ENCODE results near the gene MOCS3.
A peak's percentile ranks its signal among the peaks of the same experiment; 100 is the strongest.
"Not testable (repeated sequence)": the region's sequence is repeated elsewhere in the genome, so short reads cannot be mapped to it uniquely, and the experiment has no call there.

Gene MOCS3

DNA sequence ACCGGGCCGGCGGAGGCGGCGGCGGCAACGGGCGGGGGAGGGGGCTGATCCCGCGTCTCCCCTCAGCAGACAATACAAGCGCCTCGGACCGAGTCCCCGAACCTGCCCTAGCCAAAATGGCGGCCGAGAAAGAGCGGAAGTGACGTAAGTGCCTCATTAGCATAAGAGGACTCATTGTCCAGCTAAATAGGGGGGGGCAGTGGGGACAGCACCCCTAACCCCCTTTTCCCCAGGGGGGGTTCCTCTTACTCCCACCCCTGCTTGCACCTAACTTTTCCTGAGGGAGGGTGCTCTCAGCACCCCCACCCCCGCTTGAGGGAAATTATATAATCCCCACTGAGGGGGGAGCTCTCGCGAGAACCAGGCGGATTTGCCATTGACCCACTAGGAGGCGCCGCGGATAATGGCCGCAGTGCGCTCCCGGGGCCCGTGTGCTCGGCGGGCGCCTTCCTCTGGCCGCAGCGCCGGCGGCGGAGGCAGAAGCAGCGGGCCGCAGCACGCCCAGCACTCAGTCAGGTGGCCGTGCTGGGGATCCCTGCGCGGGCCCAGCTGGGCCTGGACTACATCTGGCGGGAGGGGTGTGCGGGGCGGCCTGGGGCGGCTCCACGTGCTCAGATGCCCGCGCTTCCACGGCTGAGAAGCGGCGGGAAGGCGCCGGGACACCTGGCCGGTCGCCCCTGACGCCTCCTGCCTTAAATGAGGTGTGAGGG, 27.2 kb upstream of the MOCS3 start, which contains the start of gene ADNP:
ADNP (minus strand) TSS at position 132 of the 710 bp plus-strand sequence. CDS start 27,441 bp downstream, outside the sequence.
- peak; percentile 73 to 81 for DNase-seq (ENCODE audit: low read depth in 1 of 2, low spot score in 1 of 2)

DNA sequence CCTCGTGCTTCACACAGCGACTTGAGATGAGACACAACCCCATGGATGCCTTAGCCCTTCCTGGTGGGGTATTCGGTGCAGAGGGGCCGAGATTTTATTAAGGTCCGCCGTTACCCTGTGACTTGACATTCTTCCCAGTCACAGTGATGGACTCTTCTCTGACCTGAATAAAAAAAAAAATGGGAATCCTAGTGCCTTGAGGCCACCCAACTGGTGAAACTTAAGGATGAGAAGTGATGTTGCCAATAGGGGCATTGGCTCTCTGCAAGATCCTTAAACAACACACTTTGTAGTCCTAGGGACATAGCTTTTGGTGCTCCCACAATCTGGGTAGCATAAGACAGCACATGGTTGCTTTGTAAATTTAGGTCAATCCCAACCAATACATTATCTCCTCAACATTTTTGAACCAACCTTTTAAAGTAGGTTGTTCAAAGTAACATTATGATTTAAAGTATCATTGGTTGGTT, 26.6 kb upstream of the MOCS3 start:
- DNase-seq (ENCODE audit: low read depth in 1 of 2, low spot score in 1 of 2), result no peak

DNA sequence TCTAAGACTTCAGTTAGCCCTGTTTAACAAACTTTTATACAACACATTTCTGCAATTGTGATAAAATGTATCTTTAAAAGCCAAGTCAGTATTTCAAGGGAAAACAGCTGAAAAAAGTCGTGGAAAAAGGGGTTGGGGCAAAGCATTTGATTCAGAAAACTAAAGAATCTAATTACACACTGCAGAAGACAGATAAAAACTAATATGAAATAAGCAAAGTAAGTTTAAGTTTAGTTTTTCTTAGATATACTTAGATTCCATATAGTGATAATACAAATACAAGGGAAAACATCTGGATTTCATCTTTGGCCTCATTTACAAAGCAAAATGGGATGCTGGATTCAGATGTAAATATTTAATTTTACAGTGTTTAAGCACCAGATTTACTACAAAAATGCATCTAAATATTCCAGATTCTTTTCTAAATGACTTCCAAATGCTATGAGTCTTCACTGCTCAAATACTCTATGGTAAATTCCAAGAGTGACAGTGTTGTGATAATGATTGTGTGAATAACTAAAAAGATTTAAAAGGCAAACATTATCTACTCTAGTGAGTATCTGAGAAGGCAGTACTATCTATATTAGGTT, 25.8 kb upstream of the MOCS3 start:
- DNase-seq (ENCODE audit: low read depth in 1 of 2, low spot score in 1 of 2), result no peak

DNA sequence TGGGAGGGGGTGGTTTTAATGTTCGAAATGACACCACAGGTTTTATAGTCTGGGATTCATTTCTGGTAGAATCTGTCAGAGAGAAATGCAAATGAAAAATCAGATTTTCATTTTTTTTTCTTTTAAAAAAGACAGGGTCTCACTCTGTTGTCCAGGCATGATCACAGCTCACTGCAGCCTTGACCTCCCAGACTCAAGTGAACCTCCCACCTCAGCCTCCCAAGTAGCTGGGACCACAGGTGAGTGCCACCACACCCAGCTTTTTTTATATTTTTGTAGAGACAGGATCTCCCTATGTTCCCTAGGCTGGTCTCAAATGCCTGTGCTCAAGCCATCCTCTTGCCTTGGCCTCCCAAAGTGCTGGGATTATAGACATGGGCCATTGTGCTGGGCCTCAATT, 25.0 kb upstream of the MOCS3 start:
- no peak for DNase-seq (ENCODE audit: low read depth in 1 of 2, low spot score in 1 of 2)

DNA sequence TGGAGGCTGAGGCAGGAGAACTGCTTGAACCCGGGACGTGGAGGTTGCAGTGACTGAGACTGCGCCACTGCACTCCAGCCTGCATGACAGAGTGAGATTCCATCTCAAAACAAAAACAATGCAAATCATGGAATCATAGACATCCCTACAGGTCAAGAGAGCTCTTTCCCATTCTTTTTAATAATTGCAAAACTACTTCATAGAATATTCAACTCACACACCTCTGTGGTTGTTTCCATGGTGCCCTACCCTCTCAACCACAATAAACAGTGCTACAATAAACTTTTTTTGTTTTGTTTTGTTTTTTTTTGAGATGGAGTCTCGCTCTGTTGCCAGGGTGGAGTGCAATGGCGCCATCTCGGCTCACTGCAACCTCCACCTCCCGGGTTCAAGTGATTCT, 15.5 kb upstream of the MOCS3 start:
- no peak for DNase-seq (ENCODE audit: low read depth in 1 of 2, low spot score in 1 of 2)

DNA sequence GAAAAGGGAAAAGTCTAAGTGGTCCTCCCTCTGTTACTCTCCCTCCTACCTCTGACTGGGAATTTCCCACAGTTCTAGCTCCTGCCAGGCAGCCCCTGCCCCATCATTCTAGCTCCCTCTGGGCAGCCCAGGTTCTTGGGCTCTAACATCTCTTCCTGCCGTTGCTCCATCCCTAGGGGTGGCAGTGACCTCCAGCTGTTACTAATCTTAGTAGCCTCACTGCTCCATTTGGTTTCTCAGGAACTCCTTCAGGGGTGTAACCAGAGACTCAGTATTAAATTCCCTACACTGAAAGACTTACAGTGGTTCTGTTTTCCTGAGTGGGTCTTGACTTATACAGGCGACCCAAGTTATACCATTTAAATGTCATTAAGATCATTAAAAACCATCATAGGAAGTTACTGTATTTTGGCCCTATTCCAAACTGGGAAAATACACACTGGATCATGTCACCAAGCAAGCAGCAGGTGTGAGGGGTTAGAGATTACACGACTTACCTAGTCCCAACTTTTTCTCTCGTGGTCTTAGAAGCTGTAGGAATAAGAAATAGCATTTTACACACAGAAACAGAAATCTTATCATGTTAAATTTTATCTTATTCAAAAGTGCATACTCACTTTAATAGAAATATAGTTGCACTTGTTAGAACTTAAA, 10.4 kb upstream of the MOCS3 start:
- no peak for DNase-seq (ENCODE audit: low read depth in 1 of 2, low spot score in 1 of 2)

DNA sequence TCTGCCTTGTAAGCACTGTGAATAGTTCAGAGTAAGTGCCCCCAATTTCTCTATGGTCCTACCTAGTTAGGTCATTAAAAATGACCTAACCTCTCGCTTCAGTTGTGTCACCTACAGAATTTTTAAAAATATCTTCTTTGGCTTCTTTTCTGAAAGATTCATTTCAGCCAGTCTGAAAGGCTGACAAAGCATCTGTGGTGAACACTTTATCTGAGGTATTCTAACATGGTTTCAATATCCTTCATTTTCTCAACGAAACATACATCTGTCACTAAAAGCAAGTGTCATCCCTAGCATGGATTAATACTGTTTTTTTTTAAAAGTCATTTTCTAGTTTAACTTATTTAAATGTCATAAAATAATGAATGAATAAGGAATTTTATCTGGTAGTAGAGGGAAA, 5.4 kb upstream of the MOCS3 start:
- DNase-seq (ENCODE audit: low read depth in 1 of 2, low spot score in 1 of 2), result no peak

DNA sequence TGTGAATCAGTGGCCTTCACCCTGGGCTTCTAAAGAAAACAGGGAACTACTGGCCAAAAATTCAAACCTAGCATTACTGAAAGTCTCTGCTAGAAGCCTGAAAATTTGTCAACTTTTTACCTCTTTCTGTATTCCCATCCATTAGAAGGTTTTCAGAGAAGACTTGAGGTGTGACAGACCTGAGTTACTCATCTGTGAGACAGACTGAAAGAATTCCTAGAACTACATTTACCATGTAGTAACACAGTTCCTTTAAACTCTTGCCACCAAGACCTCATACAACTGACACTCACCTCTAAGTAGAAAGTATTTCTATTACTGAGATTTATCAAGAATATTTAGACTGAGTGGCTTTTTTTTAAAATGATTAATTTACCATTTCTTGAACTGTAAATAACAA, 4.8 kb upstream of the MOCS3 start:
- no peak for DNase-seq (ENCODE audit: low read depth in 1 of 2, low spot score in 1 of 2)

DNA sequence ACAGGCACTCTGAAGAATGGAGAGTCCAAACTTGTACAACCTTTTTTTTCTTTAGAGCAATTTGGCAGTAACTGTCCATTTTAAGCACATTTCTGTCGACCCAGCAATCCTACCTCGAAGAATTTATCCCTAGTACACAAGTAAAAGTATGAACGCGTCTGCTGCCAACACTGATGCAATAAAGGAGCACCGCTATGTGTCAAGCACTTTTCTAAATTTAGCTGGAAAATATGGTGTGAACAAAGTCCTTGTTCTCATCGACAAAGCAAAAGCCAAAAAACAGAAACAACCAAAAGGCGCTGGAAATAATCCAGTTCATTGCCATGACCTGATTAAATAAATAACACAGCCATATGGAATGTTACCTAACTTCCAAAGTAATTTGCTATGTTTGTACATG, 1.3 kb upstream of the MOCS3 start:
- DNase-seq (ENCODE audit: low read depth in 1 of 2, low spot score in 1 of 2), result no peak

DNA sequence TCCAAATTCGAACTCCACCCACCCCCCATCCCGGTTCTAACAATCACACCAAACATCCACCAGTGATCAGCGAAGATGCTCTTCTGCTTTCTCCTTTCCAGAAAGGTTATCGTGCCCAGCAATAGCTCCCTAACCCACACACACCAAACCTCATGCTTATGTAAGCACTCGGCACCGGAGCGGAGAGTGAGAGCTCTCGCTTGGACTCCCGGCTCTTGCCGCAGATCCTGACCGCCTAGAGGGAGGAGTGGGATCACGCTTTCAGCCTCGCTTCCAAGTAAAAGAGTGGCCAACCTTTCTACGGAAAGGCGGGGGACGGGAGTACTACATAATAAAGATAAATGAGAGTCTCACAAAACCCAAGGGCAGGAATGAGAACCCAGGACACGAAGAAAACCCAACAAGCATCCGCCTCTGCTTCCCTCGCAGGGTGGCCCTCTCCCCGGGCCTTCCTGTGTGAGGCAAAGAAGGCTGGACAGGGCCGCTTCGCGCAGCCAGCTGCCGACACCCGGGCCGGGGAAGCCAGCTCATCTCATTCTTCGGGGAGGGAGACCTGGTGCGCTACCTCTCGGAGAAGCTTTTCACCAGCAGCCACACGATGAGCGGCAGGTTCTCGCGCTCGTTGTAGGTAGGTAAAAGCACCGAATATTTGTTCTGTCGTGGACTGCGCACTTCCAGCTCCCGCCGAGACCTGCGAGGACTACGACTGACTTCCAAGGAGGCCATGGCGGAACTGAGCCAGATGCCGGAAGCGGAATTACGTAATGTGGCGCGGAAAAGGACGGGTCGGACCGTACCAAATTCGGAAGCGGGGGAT, 612 bp upstream of the MOCS3 start, which contains the start of gene DPM1:
DPM1 (minus strand) TSS at position 735 of the 817 bp plus-strand sequence; CDS start at position 726, 9 bp downstream.
- peak; percentile 69 to 71 for DNase-seq (ENCODE audit: low read depth in 1 of 2, low spot score in 1 of 2)

DNA sequence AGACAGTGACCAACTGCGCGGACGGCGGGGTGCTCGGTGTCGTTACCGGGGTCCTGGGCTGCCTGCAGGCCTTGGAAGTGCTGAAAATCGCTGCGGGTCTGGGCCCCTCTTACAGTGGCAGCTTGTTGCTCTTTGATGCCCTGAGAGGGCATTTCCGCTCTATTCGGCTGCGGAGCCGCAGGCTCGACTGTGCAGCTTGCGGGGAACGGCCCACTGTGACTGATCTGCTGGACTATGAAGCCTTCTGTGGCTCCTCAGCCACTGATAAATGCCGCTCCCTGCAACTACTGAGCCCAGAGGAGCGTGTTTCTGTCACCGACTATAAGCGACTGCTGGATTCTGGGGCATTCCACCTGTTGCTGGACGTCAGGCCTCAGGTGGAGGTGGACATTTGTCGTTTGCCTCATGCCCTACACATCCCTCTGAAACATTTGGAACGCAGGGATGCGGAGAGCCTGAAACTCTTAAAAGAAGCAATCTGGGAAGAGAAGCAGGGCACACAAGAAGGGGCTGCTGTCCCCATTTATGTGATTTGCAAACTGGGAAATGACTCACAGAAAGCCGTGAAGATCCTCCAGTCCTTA, 1.0 kb downstream of the MOCS3 start:
- DNase-seq (ENCODE audit: low read depth in 1 of 2, low spot score in 1 of 2), result no peak

DNA sequence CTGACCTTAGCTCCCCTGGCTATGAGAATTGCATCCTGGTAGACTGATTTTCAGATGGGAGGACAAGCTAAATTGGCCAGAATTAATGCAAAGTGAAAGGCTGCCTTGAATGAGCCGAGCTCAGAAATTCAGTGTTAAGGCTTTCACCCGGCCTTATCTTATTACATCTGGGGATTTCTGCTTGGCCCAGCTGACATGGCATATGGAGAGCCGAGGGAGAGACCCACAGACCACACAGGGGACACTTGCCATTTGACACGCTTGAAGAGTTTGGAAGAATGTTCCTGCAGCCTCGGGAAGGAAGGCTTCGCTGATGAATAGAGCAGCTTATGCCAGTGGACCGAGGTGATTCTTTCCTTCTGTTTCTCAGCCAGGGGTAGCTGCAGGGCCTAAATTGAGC, 9.0 kb downstream of the MOCS3 start:
- DNase-seq (ENCODE audit: low read depth in 1 of 2, low spot score in 1 of 2), result no peak

DNA sequence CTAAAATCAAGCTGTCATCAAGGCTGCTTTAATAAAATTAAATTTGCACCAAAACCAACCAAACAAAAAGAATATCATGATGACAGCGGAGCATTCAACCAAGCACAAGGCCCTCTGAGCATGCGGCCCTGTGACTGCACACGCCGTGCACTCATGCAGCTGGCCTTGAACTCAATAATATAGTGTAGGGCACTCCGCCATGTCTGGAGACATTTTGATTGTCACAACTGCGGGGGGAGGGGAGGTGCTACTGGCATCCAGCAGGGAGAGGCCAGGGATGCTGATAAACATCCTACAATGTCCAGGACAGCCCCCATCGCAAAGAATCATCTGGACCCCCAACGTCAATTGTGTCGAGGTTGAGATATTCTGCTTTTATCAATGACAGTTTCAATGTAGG, 9.7 kb downstream of the MOCS3 start:
- no peak for DNase-seq (ENCODE audit: low read depth in 1 of 2, low spot score in 1 of 2)

DNA sequence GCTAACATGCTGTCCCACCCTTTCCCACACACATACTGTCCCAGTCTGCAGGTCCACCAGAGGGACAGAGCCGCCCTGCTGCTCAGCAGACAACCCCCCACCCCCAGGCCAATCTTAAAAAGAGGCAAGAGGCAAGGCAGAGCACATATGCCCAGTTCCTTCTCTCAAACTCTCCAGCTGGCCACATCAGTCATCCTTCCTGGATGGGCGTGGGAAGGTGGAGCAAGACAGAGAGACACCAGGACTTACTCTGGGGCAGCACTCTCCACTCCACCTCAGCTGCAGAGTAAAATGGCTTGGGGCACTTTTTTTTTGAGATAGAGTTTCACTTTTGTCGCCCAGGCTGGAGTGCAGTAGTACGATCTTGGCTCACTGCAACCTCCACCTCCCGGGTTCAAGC, 10.8 kb downstream of the MOCS3 start:
- DNase-seq (ENCODE audit: low read depth in 1 of 2, low spot score in 1 of 2), result no peak

DNA sequence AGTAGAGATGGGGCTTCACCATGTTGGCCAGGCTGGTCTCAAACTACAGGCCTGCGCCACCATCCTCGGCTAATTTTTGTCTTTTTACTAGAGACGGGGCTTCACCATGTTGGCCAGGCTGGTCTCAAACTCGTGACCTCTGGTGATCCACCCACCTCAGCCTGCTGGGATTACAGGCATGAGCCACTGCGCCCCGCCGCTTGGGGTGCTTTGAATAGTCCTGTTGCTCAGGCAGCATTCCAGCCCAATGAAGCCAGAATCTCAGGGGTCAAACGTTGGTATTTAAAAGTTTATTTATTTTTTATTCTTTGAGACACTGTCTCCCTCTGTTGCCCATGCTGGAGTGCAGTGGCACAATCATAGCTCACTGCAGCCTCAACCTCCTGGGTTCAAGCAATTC, 11.3 kb downstream of the MOCS3 start:
- DNase-seq (ENCODE audit: low read depth in 1 of 2, low spot score in 1 of 2), result no peak

DNA sequence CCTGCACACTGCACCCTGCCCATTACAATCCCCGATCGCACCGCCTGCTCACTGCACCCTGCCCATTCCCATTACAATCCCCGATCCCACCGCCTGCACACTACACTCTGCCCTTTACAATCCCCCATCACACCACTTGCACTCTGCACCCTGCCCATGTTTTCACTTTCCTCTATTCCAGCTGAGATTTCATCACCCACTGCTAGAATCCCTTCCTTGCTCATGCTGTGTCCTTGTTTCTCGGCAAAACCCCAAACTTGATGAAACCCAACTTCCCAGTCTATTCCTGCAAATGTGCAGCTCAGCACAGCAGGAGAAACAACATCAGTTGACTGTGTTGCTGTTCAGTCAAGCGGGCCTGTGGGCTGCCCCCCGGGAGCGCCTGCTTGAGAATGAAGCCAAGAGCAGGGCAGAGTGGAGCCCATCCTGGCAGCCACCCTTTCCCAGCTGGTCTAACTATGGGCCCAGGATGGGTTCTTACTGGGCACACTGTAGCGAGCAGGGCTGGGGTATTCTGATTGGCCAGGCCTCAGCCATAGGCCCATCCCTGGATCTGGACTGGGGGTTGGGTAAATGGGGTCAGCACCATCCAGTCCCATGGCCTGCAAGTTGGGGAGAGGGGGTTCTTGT, 17.2 kb downstream of the MOCS3 start:
- no peak for DNase-seq (ENCODE audit: low read depth in 1 of 2, low spot score in 1 of 2)

DNA sequence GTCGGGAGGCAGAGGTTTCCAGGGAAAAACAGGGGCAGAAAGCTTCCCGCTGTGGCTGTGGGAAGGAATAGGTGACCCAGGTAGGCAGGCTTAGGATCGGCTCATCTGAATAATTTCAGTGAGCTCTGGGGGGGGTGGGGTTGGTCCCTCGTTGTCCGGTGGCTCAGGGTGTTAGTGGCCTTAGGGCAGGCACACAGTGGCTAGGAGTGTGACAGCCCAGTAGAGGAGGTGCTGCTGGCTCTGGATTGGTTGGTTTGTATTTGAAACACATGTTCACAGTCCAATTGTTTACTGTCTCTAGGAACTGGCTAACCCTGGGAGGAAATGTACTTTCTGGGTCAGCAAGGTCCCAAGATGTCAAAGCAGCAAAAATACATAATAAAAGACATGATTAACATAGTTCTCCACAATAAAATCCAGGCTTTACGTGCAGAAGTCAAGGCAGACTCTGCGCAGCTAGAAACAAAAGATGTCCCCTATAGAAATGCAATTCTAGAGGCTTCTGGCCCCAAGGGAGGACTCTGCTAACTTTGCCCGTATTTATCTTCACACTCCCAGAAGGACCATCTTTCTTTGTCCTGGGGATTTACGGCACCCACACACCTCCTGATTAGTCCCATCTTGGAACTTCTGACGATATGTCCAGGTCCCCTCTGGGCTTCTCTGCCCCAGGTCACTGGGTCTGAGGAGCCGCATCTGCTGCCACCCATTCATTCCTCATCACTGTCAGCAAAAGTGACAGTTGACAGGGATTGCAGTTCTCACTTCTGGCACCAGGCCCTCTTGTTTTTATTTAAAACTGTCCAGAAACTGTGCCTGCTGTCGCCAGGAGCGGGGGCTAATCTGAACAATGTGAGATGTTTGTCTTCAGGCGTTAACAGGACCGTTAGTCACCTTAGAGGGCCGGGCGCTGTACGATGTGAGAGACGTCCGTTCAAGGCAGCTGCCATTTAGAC, 18.7 kb downstream of the MOCS3 start:
- no peak for DNase-seq (ENCODE audit: low read depth in 1 of 2, low spot score in 1 of 2)

DNA sequence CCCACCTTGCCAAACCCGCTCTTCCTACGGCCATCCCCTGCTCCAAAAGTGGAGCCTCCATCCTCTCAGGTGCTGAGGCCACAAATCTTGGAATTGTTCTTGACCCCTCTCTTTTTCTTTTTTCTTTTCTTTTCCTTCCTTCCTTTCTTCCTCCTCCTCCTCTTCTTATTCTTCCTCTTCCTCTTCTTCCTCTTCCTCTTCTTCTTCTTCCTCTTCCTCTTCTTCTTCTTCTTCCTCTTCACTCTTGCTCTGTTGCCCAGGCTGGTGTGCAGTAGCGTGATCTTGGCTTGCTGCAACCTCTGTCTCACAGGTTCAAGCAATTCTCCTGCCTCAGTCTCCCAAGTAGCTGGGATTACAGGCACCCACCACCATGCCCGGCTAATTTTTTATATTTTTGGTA, 19.9 kb downstream of the MOCS3 start:
- not testable (repeated sequence) for DNase-seq (ENCODE audit: low read depth in 1 of 2, low spot score in 1 of 2)

DNA sequence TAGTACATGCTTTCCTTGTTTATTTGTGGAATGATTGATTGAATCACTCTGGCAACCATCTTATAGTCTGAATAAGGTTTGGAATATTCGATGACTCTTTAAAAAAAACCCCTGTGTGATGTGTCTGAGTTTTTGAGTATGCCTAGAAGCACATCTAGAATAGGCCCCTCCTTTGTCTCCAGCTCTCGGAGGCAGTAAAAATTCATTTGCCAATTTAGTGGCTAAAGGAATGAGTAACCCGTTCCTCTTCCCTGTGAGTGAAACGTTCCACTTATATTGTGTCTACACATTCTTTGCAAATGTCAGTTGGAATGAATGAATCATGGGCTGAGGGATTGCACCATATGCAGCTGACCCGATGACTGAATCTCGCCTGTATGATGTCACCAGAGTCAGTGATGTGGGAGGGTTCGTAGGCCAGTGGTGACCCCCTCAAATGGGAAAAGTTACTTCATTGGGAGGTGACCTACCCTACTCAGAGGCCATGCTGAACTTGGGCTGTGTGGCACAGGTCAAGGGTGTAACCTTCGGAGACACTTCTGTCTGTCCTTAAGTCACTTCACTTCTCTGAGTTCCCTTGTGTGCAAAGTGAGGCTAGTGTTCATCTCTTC, 21.6 kb downstream of the MOCS3 start:
- no peak for DNase-seq (ENCODE audit: low read depth in 1 of 2, low spot score in 1 of 2)
